Liver (tissue), 9 donors: ENCODE measurements around the gene SP140. TPM values are rescaled to one million over a fixed set of nuclear protein-coding genes. Genes with fewer than 3 reads are reported as not detected.
A peak's percentile ranks its signal among the peaks of the same experiment; 100 is the strongest.

Experiments used
- DNase-seq: peaks from one replicate; pipeline ENCODE4 v3.0.0-alpha.2; 2017; ENCODE audit warnings: low spot score
- H3K27ac ChIP-seq, 2 donors: one replicate each; pipeline ENCODE4 v1.7.0; 2013; ENCODE audit warnings: inconsistent platforms in 2 of 2, low read length in 2 of 2, control low read depth in 1 of 2, low read depth in 1 of 2, mild to moderate bottlenecking in 1 of 2
- H3K27me3 ChIP-seq, 4 donors: one replicate each; pipeline versions ENCODE4 v1.6.1 to v1.7.0; 2013; ENCODE audit warnings: low read length in 3 of 4, inconsistent platforms in 1 of 4, mild to moderate bottlenecking in 1 of 4, moderate library complexity in 1 of 4; ENCODE audit not compliant: control insufficient read depth in 4 of 4, insufficient read depth in 4 of 4
- H3K36me3 ChIP-seq, 4 donors: one replicate each; pipeline versions ENCODE4 v1.6.1 to v1.7.0; 2013; ENCODE audit warnings: low read length in 3 of 4, mild to moderate bottlenecking in 3 of 4, low read depth in 1 of 4, moderate library complexity in 1 of 4; ENCODE audit not compliant: control insufficient read depth in 4 of 4, insufficient read depth in 3 of 4
- H3K4me1 ChIP-seq, 4 donors: one replicate each; pipeline versions ENCODE4 v1.6.1 to v1.7.0; 2013; ENCODE audit warnings: low read length in 3 of 4, mild to moderate bottlenecking in 3 of 4, moderate library complexity in 1 of 4; ENCODE audit not compliant: control insufficient read depth in 4 of 4, insufficient read depth in 4 of 4
- H3K4me3 ChIP-seq, 3 donors: one replicate each; pipeline versions ENCODE4 v1.6.1 to v1.7.0; 2013; ENCODE audit warnings: low read length in 3 of 3, control low read depth in 1 of 3, low read depth in 1 of 3, mild to moderate bottlenecking in 1 of 3
- H3K9ac ChIP-seq, 2 donors: one replicate each; pipeline ENCODE4 v1.7.0; 2013; ENCODE audit warnings: low read length in 2 of 2, mild to moderate bottlenecking in 2 of 2, moderate library complexity in 2 of 2, control low read depth in 1 of 2, low read depth in 1 of 2
- H3K9me3 ChIP-seq, 4 donors: one replicate each; pipeline versions ENCODE4 v1.6.1 to v1.7.0; 2013; ENCODE audit warnings: low read length in 3 of 4; ENCODE audit not compliant: control insufficient read depth in 4 of 4
- FOXA2 ChIP-seq: IDR thresholded peaks from 2 replicates; pipeline ENCODE4 v1.6.1; 2016; ENCODE audit warnings: antibody characterized with exemption
- HNF4A ChIP-seq, 2 donors: conservative IDR thresholded peaks; 2 replicates each; pipeline ENCODE4 v1.6.1; 2016; ENCODE audit warnings: antibody characterized with exemption in 2 of 2, mild to moderate bottlenecking in 2 of 2
- RXRA ChIP-seq, 2 donors: IDR thresholded peaks; 2 replicates each; pipeline ENCODE4 v1.6.1; 2017 to 2018; ENCODE audit warnings: antibody characterized with exemption in 2 of 2, mild to moderate bottlenecking in 1 of 2
- TAF1 ChIP-seq: conservative IDR thresholded peaks from 2 replicates; pipeline ENCODE4 v1.6.1; 2016; ENCODE audit warnings: antibody characterized with exemption, mild to moderate bottlenecking
- YY1 ChIP-seq: IDR thresholded peaks from 2 replicates; pipeline ENCODE4 v1.6.1; 2016; ENCODE audit warnings: antibody characterized with exemption, mild to moderate bottlenecking
- WGBS: extraction: QIAGEN DNeasy Blood & Tissue Kit; methylation state at CpG from one replicate; pipeline ENCODE4 v1.1.7; 2013; 5-methylcytosine and 5-hydroxymethylcytosine counted together
- polyA plus RNA-seq, 2 donors: library from polyadenylated mRNA; stranded (reverse) in 1 of 2; unstranded in 1 of 2; fragments of 200-250 nt in 1 of 2; fragments of >200 nt in 1 of 2; fragmentation: Nextera tagmentation in 1 of 2; extraction: Ambion mirVana in 1 of 2; gene quantifications; one replicate each; pipeline versions ENCODE4 v1.2.1 to v1.2.3, GENCODE V29; 2013 to 2015
- total RNA-seq, 2 donors: library from RNA; depleted of rRNA; stranded (reverse); fragments of >200 nt; gene quantifications; one replicate each; pipeline ENCODE4 v1.2.3, GENCODE V29; 2014
- TF ChIP-seq, protein P1 (sequence below): IDR thresholded peaks from 2 replicates; pipeline ENCODE4 v1.6.1; 2016; ENCODE audit warnings: antibody characterized with exemption, mild to moderate bottlenecking
- donor health status: healthy.
- donor health status: healthy.
- donor health status: healthy.
- donor health status: healthy.
- donor health status: healthy.

The SP140 gene
- total and polyA plus RNA-seq, 4 donors = 0.40 to 1.8 (median 0.77) TPM

DNA sequence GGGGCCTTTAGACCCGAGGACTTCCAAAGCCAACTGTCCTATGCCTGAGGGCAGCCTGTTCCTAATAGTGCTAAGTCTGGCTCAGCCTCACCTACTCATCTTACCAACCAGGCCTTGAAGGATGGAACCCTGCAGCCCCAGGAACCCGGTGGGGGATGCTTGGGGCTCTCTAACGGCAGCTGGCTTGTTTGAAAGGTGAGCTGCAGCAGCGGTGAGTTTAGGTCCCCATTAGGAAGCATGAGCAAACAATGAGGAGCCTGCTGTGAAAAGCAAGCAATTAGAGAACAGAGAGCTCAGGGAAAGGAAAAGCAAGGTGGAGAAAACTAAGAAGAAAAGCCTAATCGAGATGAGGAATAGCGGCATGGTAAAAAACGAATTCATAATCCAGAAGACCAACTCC, 45.6 kb upstream of the SP140 start (continued):
- TF ChIP-seq, protein P1, sequence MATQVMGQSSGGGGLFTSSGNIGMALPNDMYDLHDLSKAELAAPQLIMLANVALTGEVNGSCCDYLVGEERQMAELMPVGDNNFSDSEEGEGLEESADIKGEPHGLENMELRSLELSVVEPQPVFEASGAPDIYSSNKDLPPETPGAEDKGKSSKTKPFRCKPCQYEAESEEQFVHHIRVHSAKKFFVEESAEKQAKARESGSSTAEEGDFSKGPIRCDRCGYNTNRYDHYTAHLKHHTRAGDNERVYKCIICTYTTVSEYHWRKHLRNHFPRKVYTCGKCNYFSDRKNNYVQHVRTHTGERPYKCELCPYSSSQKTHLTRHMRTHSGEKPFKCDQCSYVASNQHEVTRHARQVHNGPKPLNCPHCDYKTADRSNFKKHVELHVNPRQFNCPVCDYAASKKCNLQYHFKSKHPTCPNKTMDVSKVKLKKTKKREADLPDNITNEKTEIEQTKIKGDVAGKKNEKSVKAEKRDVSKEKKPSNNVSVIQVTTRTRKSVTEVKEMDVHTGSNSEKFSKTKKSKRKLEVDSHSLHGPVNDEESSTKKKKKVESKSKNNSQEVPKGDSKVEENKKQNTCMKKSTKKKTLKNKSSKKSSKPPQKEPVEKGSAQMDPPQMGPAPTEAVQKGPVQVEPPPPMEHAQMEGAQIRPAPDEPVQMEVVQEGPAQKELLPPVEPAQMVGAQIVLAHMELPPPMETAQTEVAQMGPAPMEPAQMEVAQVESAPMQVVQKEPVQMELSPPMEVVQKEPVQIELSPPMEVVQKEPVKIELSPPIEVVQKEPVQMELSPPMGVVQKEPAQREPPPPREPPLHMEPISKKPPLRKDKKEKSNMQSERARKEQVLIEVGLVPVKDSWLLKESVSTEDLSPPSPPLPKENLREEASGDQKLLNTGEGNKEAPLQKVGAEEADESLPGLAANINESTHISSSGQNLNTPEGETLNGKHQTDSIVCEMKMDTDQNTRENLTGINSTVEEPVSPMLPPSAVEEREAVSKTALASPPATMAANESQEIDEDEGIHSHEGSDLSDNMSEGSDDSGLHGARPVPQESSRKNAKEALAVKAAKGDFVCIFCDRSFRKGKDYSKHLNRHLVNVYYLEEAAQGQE = no peak

DNA sequence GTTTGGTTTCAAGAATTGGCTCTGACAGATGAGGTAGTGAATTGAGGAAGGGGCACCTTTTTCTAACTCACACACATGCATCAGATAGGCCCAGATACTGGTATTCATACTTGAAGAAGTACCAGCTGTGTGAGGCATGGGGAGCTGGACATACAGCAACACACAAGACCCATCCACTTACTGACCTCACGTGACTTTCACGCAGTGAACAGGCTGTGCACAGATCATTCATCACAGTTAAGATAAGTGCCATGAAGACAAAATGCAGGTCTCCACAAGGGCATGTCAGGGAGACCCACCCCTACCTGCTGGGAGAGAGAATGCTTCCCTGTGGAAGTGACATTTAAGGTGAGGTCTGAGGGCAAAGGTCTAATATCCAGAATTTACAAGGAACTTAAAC, 44.3 kb upstream of the SP140 start:
- Histone ChIP-seq H3K36me3 (peaks cover 5 to 59% (median 37%) of the 10 kb centered on the region in 4 donors), H3K4me1 (no peaks in the 10 kb centered on the region), H3K27me3 (no peaks in the 10 kb centered on the region), H3K27ac (no peak overlapping the region), H3K9ac (no peak overlapping the region), H3K9me3 (no peaks in the 10 kb centered on the region), H3K4me3 (no peak overlapping the region)
- TF ChIP-seq RXRA (IDR thresholded peaks at IDR 0.05) (no peak), YY1 (no peak), TAF1 (no peak)
- 89% methylated on average over 2 of the region's 2 CpGs for WGBS
- DNase-seq = no peak

DNA sequence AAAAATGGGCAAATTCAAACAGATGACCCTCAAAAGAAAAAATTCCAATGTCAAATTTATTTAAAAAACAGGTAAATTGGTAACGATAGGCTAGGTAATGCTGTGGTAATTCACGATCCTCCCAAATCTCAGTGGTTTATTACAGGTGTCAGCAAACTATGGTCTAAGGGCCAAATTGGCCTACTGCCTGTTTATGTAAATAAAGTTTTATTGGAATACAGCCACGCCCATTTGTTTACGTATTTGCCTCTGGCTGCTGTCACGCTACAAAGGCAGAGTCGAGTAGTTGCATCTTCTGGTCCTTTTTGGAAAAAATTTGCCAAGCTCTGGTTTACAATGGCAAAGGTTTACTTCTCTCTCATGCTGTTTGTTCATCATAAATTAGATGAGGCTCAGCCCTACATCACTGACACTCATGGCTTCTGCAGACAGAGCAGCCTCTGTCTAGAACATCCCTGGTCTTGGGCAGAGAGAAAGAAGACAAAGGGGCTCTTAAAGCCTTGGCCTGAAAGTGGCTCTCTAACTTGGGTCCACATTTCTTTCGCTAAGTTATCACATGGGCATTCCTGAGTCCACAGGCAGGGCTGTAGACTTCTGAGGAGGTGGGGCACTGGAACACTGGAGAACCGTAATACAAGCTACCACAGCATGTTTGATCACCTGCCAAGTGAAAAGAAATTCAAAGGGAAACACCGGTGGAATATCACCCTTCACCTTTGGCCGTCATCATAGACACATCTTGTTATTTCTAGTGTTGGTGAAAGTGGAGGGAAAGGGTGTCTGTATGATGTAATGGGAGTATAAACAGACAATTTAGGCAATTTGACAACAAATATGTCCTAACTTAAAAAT, 40.6 kb upstream of the SP140 start:
- WGBS = 53% methylated on average over 10 of the region's 10 CpGs
- H3K27me3 ChIP-seq = no peaks in the 10 kb centered on the region
- no peak overlapping the region for H3K27ac ChIP-seq
- H3K9ac ChIP-seq = no peak overlapping the region
- TF ChIP-seq FOXA2 = no peak
- TF ChIP-seq RXRA (IDR thresholded peaks at IDR 0.05) = peak in 1 of 2 donors; percentile 35
- TF ChIP-seq, protein P1 = no peak
- TF ChIP-seq TAF1 = no peak
- TF ChIP-seq HNF4A (conservative IDR thresholded peaks at IDR 0.05) = peak in 1 of 2 donors; percentile 42
- no peaks in the 10 kb centered on the region for H3K4me1 ChIP-seq
- no peak for DNase-seq
- no peaks in the 10 kb centered on the region for H3K9me3 ChIP-seq
- no peak overlapping the region for H3K4me3 ChIP-seq
- H3K36me3 ChIP-seq = peaks cover 2 to 30% (median 14%) of the 10 kb centered on the region in 4 donors
